Measurements from ENCODE around the gene PHOX2A.

Gene PHOX2A

GRCh38 chr11:72226701-72227100 lies 17.3 kb downstream of the PHOX2A start:
- Histone ChIP-seq H4K20me1 (ENCODE audit: insufficient read depth, low read length) (peaks cover 24% of the 10 kb centered on the region), H2AFZ (ENCODE audit: low read depth, low read length) (no peak overlapping the region), H3K9ac (ENCODE audit: low read length) (no peak overlapping the region), H3K4me2 (ENCODE audit: low read length) (no peak overlapping the region), H3K79me2 (ENCODE audit: low read length) (peaks cover 33% of the 10 kb centered on the region), H3K9me3 (ENCODE audit: insufficient read depth, low read length) (no peaks in the 10 kb centered on the region), H3K27me3 (ENCODE audit: low read depth, low read length) (no peaks in the 10 kb centered on the region), H3K27ac (ENCODE audit: low read length) (no peak overlapping the region), H3K36me3 (replicated peaks; ENCODE audit: low read depth, low read length) (peaks cover 44% of the 10 kb centered on the region), H3K4me1 (ENCODE audit: low read length) (peaks cover 18% of the 10 kb centered on the region), H3K4me3 (ENCODE audit: low read length) (no peak overlapping the region)
- TF ChIP-seq CTCF (IDR thresholded peaks at IDR 0.05; ENCODE audit: low read depth, low read length) (no peak), EZH2phosphoT487 (IDR thresholded peaks at IDR 0.05; ENCODE audit: low read depth) (no peak)

- Histone ChIP-seq H3K27ac (ENCODE audit: low read length) (peak overlapping the region; percentile 86), H2AFZ (ENCODE audit: low read depth, low read length) (no peak overlapping the region), H3K9ac (ENCODE audit: low read length) (peak overlapping the region; percentile 99), H3K4me3 (ENCODE audit: low read length) (peak overlapping the region; percentile 95), H3K36me3 (replicated peaks; ENCODE audit: low read depth, low read length) (peaks cover 32% of the 10 kb centered on the region), H4K20me1 (ENCODE audit: insufficient read depth, low read length) (peaks cover 24% of the 10 kb centered on the region), H3K4me2 (ENCODE audit: low read length) (peak overlapping the region; percentile 97), H3K9me3 (ENCODE audit: insufficient read depth, low read length) (no peaks in the 10 kb centered on the region), H3K4me1 (ENCODE audit: low read length) (peaks cover 25% of the 10 kb centered on the region), H3K79me2 (ENCODE audit: low read length) (peaks cover 33% of the 10 kb centered on the region), H3K27me3 (ENCODE audit: low read depth, low read length) (no peaks in the 10 kb centered on the region)
- TF ChIP-seq CTCF (IDR thresholded peaks at IDR 0.05; ENCODE audit: low read depth, low read length) (no peak), EZH2phosphoT487 (IDR thresholded peaks at IDR 0.05; ENCODE audit: low read depth) (no peak)
Observed at GRCh38 chr11:72225411-72225951, 18.5 kb downstream of the PHOX2A start.

- H3K9ac ChIP-seq (ENCODE audit: low read length), result peak within 1 kb of the TSS; percentile 99
- peak within 1 kb of the TSS; percentile 86 for H3K27ac ChIP-seq (ENCODE audit: low read length)
- peaks cover 33% of the 10 kb centered on the region for H3K79me2 ChIP-seq (ENCODE audit: low read length)
- H2AFZ ChIP-seq (ENCODE audit: low read depth, low read length), result peak within 1 kb of the TSS; percentile 11; the same call in 1 of the 2 replicates
- H4K20me1 ChIP-seq (ENCODE audit: insufficient read depth, low read length), result peaks cover 24% of the 10 kb centered on the region
- H3K27me3 ChIP-seq (ENCODE audit: low read depth, low read length), result no peaks in the 10 kb centered on the region
- H3K9me3 ChIP-seq (ENCODE audit: insufficient read depth, low read length), result no peaks in the 10 kb centered on the region
- H3K36me3 ChIP-seq (replicated peaks; ENCODE audit: low read depth, low read length), result peaks cover 25% of the 10 kb centered on the region
- H3K4me3 ChIP-seq (ENCODE audit: low read length), result peak within 1 kb of the TSS; percentile 95
- H3K4me1 ChIP-seq (ENCODE audit: low read length), result peaks cover 25% of the 10 kb centered on the region
- no peak for TF ChIP-seq CTCF (IDR thresholded peaks at IDR 0.05; ENCODE audit: low read depth, low read length)
- H3K4me2 ChIP-seq (ENCODE audit: low read length), result peak within 1 kb of the TSS; percentile 97
Observed at GRCh38 chr11:72224564-72225410, 19.2 kb downstream of the PHOX2A start, which contains the start of gene INPPL1. Gene INPPL1, plus strand, starts transcription at chr11:72224767. Its CDS starts 218 bp downstream, at chr11:72224985.

Data from OCI-LY3 (cell line).